ENCODE data around the gene STAC3.

The STAC3 gene

DNA sequence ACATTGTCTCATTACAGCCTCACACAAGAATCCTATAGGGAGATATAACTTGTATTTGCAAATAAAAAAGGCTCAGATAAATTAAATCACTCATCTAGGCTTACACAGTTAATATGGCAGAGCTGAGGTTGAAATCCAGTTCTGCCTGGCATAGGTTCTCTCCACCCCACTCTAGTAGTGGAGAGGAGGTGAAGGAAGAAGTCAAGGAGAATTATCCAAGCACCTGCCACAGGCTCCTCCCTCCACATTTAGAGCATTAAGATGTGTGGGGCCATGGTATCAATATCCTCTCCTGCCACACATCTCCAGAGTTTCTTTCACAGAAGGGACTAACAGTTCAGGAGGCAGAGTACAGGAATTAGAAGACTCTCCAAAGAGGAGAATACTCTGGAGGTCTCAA lies 22.5 kb upstream of the STAC3 start:
- H3K4me3 ChIP-seq (ENCODE audit: low read length), result no peak overlapping the region
- H3K27me3 ChIP-seq (ENCODE audit: control insufficient read depth, low read length), result no peaks in the 10 kb centered on the region
- H3K4me1 ChIP-seq (ENCODE audit: control insufficient read depth, low read length), result 0 out of 2 replicates have a peak, but pooled peaks cover 2% of the 10 kb centered on the region
- no peaks in the 10 kb centered on the region for H3K9me3 ChIP-seq (ENCODE audit: control insufficient read depth, insufficient read depth, low read length)
- H3F3A ChIP-seq (ENCODE audit: control insufficient read depth, insufficient read depth), result no peaks in the 10 kb centered on the region
- H3K79me2 ChIP-seq (ENCODE audit: control insufficient read depth, low read length), result no peaks in the 10 kb centered on the region
- TF ChIP-seq, protein P1, sequence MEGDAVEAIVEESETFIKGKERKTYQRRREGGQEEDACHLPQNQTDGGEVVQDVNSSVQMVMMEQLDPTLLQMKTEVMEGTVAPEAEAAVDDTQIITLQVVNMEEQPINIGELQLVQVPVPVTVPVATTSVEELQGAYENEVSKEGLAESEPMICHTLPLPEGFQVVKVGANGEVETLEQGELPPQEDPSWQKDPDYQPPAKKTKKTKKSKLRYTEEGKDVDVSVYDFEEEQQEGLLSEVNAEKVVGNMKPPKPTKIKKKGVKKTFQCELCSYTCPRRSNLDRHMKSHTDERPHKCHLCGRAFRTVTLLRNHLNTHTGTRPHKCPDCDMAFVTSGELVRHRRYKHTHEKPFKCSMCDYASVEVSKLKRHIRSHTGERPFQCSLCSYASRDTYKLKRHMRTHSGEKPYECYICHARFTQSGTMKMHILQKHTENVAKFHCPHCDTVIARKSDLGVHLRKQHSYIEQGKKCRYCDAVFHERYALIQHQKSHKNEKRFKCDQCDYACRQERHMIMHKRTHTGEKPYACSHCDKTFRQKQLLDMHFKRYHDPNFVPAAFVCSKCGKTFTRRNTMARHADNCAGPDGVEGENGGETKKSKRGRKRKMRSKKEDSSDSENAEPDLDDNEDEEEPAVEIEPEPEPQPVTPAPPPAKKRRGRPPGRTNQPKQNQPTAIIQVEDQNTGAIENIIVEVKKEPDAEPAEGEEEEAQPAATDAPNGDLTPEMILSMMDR (IDR thresholded peaks at IDR 0.05; ENCODE audit: low read depth, low read length, poor library complexity, severe bottlenecking), result no peak
- no peak for TF ChIP-seq EZH2phosphoT487 (IDR thresholded peaks at IDR 0.05; ENCODE audit: borderline replicate concordance, low read length)
- H3K27ac ChIP-seq (ENCODE audit: low read depth, low read length), result no peak overlapping the region
- no peaks in the 10 kb centered on the region for H4K20me1 ChIP-seq (ENCODE audit: control insufficient read depth, insufficient read depth, low read depth, low read length)
- H3K9me2 ChIP-seq (replicated peaks; ENCODE audit: control insufficient read depth, low read length), result no peaks in the 10 kb centered on the region
- peaks cover 42% of the 10 kb centered on the region for H3K36me3 ChIP-seq (ENCODE audit: control insufficient read depth, low read length)
- no peak overlapping the region for H3K4me2 ChIP-seq (ENCODE audit: low read length)

DNA sequence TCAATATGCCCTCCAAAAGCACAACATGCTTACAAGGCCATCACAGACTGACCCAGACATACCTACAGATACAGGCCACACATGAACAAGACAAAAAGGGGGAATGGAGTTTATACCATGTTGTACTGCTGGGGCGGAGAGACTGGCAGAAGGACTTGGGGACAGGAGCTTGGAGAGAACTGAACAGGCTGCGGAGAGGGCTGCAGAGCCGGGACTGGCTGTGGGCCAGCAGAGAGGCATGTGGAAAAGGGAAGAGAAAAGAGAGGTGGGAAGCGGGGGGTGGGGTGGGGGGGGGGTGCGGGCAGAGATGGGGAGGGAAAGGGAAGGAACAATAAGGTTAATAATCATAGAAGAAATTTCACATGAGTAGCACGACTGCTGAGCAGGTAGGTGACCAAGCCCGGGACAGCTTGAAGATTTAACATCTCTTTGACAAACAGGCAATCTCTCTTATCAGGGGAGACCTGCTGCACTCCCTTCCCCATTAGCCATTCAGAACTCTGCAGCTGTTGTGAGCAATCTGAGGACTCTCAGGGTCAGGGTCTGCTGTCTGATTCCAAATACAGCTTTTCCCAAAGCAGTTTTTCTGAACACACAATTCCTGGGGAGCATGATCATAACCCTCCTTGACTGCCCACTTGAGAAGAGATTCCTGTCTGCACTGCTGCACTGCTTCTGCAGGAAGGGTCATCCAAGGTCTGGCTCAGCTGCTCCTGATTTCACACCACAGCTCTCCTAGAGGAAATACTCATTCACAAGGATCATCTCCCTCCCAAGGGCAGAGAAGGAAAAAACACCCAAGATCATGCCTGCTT lies 21.6 kb upstream of the STAC3 start:
- no peak overlapping the region for H3K27ac ChIP-seq (ENCODE audit: low read depth, low read length)
- no peaks in the 10 kb centered on the region for H3K27me3 ChIP-seq (ENCODE audit: control insufficient read depth, low read length)
- peaks cover 41% of the 10 kb centered on the region for H3K36me3 ChIP-seq (ENCODE audit: control insufficient read depth, low read length)
- H4K20me1 ChIP-seq (ENCODE audit: control insufficient read depth, insufficient read depth, low read depth, low read length), result no peaks in the 10 kb centered on the region
- TF ChIP-seq EZH2phosphoT487 (IDR thresholded peaks at IDR 0.05; ENCODE audit: borderline replicate concordance, low read length), result no peak
- TF ChIP-seq, protein P1 (IDR thresholded peaks at IDR 0.05; ENCODE audit: low read depth, low read length, poor library complexity, severe bottlenecking), result no peak
- H3K79me2 ChIP-seq (ENCODE audit: control insufficient read depth, low read length), result no peaks in the 10 kb centered on the region
- H3K4me1 ChIP-seq (ENCODE audit: control insufficient read depth, low read length), result 0 out of 2 replicates have a peak, but pooled peaks cover 2% of the 10 kb centered on the region
- no peaks in the 10 kb centered on the region for H3K9me2 ChIP-seq (replicated peaks; ENCODE audit: control insufficient read depth, low read length)
- no peak overlapping the region for H3K4me2 ChIP-seq (ENCODE audit: low read length)
- no peak overlapping the region for H3K4me3 ChIP-seq (ENCODE audit: low read length)
- H3K9me3 ChIP-seq (ENCODE audit: control insufficient read depth, insufficient read depth, low read length), result no peaks in the 10 kb centered on the region
- no peaks in the 10 kb centered on the region for H3F3A ChIP-seq (ENCODE audit: control insufficient read depth, insufficient read depth)

DNA sequence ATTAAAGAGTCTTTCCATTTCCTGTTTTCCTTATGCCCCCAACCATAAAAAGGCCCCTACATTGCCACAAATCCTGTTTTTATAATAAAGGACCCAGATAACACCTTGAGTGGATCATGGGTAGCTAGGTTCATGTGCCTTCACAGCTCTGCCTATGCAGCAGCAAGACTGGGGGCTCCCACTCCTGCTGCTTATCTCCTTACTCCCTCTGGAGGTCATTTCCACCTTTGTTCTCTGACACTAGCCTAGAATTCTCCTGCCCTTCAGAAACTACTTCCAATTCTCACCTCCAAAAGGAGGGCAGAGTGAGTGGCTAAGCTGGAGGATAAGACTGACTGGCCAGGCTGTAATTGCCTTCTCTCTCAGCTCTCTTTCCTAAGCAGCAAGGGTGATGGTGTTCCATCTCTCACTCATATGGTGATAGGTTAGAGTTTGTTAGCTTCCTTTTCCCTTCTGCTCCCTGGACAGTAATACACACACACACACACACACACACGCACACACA lies 20.0 kb upstream of the STAC3 start:
- no peak overlapping the region for H3K4me2 ChIP-seq (ENCODE audit: low read length)
- H3K9me2 ChIP-seq (replicated peaks; ENCODE audit: control insufficient read depth, low read length), result no peaks in the 10 kb centered on the region
- H3F3A ChIP-seq (ENCODE audit: control insufficient read depth, insufficient read depth), result no peaks in the 10 kb centered on the region
- no peak overlapping the region for H3K4me3 ChIP-seq (ENCODE audit: low read length)
- H3K79me2 ChIP-seq (ENCODE audit: control insufficient read depth, low read length), result no peaks in the 10 kb centered on the region
- no peak overlapping the region for H3K27ac ChIP-seq (ENCODE audit: low read depth, low read length)
- no peaks in the 10 kb centered on the region for H4K20me1 ChIP-seq (ENCODE audit: control insufficient read depth, insufficient read depth, low read depth, low read length)
- no peaks in the 10 kb centered on the region for H3K27me3 ChIP-seq (ENCODE audit: control insufficient read depth, low read length)
- no peaks in the 10 kb centered on the region for H3K9me3 ChIP-seq (ENCODE audit: control insufficient read depth, insufficient read depth, low read length)
- no peaks in the 10 kb centered on the region for H3K4me1 ChIP-seq (ENCODE audit: control insufficient read depth, low read length)
- H3K36me3 ChIP-seq (ENCODE audit: control insufficient read depth, low read length), result peaks cover 47% of the 10 kb centered on the region
- TF ChIP-seq EZH2phosphoT487 (IDR thresholded peaks at IDR 0.05; ENCODE audit: borderline replicate concordance, low read length), result no peak
- TF ChIP-seq, protein P1 (IDR thresholded peaks at IDR 0.05; ENCODE audit: low read depth, low read length, poor library complexity, severe bottlenecking), result no peak

All from DOHH2 (cell line).